H1 (cell line): Measurements from ENCODE around the gene DAP. TPM values are rescaled to one million over a fixed set of nuclear protein-coding genes. Genes with fewer than 3 reads are reported as not detected.

ENCODE experiments used
- HDAC6 ChIP-seq: IDR thresholded peaks from one replicate; pipeline ENCODE4 v1.7.1; 2012; ENCODE audit warnings: low read depth, mild to moderate bottlenecking, inconsistent platforms, low read length, moderate library complexity
- JUND ChIP-seq: IDR thresholded peaks from 2 replicates; pipeline ENCODE4 v1.6.1; 2011; ENCODE audit warnings: mild to moderate bottlenecking, improper control_type of control experiment, low read length
- KDM1A ChIP-seq: fragments of 200-600, 300-600 bp; sonication (generic); IDR thresholded peaks from 2 replicates; pipeline ENCODE4 v1.7.1; 2016; ENCODE audit warnings: mild to moderate bottlenecking, low read length, borderline replicate concordance
- KDM5A ChIP-seq: fragments of 200-600 bp; IDR thresholded peaks from 2 replicates; pipeline ENCODE4 v1.7.1; 2012; ENCODE audit warnings: mild to moderate bottlenecking, low read length, inconsistent platforms, mixed read lengths
- TAF7 ChIP-seq: optimal IDR thresholded peaks from 2 replicates; pipeline ENCODE3; 2011; ENCODE audit warnings: low read depth, mild to moderate bottlenecking, inconsistent platforms, low read length, moderate library complexity, borderline replicate concordance
- polyA plus RNA-seq, 7 experiments: library from polyadenylated mRNA; depleted of rRNA in 3 of 7; stranded (reverse) in 5 of 7; unstranded in 2 of 7; fragments of >200 nt in 5 of 7; fragments of 200-250 nt in 2 of 7; gene quantifications; 1 replicate in 5 of 7; 2 replicates in 1 of 7; 4 replicates in 1 of 7; pipeline versions ENCODE4 v1.2.1 to v1.2.3, GENCODE V29; 2011 to 2013; ENCODE audit warnings: missing spikeins in 2 of 7, mixed read lengths in 2 of 7
- total RNA-seq: library from RNA; stranded (reverse); fragmentation: NEBNext Ultra II Directional; extraction: Animal tissue kit (Norgen Biotek cat#: 25700); gene quantifications from 2 replicates; pipeline ENCODE4 v1.2.1, GENCODE V29; 2021

The DAP gene
- total and polyA plus RNA-seq, 2 of the 8 experiments (the other 6 are each of a cell fraction or from before 2014, with no cell fraction given): 26.2 to 44.4 TPM

DNA sequence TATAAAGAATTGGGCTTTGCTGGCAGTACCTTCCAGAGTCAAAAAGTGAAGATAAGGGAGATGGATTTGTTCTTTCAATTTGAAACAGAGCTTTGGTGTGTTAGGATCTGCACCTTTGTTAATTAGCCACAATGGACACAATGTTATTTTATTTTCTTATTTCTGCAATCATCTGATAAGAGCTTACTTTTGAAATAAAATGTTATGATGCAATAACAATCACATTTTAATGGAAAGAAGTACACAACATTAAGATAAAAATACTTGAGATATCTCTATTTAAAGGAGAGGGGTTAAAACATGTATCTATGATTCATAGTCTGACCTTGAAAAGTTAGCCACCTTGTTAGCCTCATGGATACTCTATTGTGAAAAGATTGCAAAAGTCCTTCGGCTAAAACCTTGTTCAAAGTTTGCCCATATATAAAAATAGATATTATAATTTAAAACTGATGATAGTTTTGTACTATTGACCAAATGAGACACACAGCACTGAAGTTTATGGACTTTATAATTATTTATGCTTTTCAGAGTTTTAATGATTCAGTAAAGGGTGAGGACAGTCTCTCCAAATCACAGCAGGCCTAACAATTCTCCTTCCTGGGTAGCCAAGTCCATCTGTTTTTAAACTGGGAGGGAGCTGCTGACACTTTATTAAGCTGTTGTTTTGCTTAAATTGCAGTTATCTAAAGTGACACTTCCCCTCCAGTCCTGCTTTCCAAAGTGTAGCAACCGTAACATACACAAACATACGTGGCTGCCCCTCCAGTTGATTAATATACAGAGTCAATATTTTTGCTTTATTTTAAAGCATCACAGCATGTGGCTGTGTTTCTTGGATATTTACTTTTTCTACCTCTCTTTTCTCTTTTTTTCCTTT, 47.6 kb upstream of the DAP start (continued):
- TF ChIP-seq KDM1A (no peak), HDAC6 (no peak), TAF7 (no peak), KDM5A (no peak), JUND (no peak)
